GM19467 (cell line): ENCODE results near the gene KRTAP9-6.
"Not testable (repeated sequence)": the region's sequence is repeated elsewhere in the genome, so short reads cannot be mapped to it uniquely, and the experiment has no call there.

Experiments
- ATAC-seq: cut with Tn5 transposase; IDR thresholded peaks from one replicate; pipeline ENCODE4 v1.9.1; 2021; ENCODE audit warnings: mild to moderate bottlenecking, moderate library complexity; ENCODE audit not compliant: unreplicated experiment

KRTAP9-6 gene, protein sequence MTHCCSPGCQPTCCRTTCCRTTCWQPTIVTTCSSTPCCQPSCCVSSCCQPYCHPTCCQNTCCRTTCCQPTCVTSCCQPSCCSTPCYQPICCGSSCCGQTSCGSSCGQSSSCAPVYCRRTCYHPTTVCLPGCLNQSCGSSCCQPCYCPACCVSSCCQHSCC

DNA sequence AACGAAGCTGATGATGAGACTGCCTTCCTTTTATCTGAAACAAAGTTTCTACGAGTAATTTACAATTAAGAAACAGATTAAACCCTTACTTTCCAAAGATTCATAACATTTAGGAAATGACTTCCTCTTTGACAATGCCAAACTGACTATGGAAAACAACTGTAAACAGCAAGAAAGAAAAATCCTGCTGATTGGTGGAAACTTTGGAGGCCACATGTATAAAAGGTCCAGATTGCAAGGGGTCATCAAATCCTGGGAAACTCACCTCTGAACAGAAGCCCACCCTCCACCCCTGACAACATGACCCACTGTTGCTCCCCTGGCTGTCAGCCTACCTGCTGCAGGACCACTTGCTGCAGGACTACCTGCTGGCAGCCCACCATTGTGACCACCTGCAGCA, at the start of gene KRTAP9-6:
TSS of gene KRTAP9-6 (plus strand) at position 301 of the 400 bp plus-strand sequence. CDS start at position 301, 0 bp downstream.
- ATAC-seq: no peak

GRCh38 chr17:41215681-41216080, 49.5 kb upstream of the KRTAP9-6 start:
- no peak for ATAC-seq

DNA sequence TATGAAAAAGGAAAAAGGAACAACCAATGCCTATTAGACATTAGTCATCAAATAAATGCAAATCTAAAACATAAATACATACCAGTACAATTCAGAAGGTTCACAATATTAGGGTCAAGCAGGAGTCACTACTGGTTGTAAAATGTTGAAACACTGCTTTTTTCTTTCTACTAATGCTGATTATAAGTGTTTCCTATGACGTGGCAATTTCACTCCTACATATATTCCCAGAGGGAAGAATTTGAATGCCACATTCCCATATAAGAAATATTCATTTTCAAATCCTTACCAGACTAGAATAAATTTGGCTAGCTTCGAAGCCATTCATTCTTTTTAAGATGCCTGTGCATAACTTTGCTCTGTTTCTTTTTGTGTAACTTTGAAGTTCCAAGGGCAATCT, 41.4 kb upstream of the KRTAP9-6 start:
- no peak for ATAC-seq

DNA sequence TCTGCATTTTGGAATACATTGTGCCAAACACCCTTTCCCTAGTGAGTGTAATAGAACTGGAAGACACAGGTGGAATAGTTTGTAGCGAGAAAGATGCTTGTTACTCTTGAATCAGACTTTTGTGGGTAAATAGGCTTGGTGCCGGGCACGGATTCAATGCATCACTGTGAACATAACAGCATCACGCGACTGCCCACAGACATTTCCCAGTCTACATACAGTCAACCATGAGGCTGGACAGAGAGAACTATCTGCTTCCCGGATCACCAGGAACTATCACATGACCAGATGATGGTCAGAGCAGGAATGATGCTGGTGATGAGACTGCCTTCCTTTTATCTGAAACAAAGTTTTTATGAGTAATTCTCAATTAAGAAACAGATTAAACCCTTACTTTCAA, 39.1 kb upstream of the KRTAP9-6 start:
- no peak for ATAC-seq

GRCh38 chr17:41226598-41227095, 38.5 kb upstream of the KRTAP9-6 start, which contains the start of gene KRTAP9-2:
Gene KRTAP9-2, plus strand, starts transcription at chr17:41226648. Its CDS starts 7 bp downstream, at chr17:41226655.
- ATAC-seq: not testable (repeated sequence)

- no peak for ATAC-seq
Measured at GRCh38 chr17:41230094-41230493, 35.1 kb upstream of the KRTAP9-6 start.

DNA sequence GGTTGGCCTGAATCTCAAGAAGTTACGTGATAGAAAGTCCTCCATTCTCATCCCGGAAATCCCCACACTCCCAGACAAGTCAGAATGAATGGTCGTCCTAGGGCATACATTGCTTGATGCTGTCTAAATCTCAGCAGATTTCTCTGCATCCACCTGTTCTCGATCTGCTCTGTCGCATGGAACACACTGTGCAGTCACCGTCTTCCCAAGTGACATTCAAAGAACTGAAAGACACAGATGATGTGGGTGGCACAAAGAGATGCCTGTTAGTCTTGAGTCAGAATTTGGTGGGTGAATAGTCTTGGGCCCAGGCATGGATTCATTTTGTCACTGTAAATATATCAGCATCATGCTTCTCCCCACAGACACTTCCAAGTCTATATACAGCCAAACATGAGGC, 33.4 kb upstream of the KRTAP9-6 start:
- ATAC-seq: no peak

- ATAC-seq: not testable (repeated sequence)
Measured at GRCh38 chr17:41232399-41233105, 32.6 kb upstream of the KRTAP9-6 start, which contains the start of gene KRTAP9-3. Gene KRTAP9-3, plus strand, starts transcription at chr17:41232449. Its CDS starts 53 bp downstream, at chr17:41232502.

DNA sequence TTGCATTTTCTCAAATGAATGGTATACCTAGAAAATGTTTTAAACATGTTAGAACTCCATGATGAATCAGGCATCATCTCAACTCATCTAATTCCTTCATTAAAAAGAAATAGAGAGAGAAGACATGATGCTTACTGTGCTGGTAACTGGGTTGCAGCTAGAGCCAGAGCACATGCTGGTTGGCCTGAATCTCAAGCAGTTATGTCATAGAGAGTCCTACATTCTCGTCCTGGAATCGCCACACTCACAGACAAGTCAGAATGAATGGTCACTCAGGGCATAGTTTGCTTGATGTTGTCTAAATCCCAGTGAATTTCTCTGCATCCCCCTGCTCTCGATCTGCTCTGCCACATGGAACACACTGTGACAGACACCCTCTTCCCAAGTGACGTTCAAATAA, 28.1 kb upstream of the KRTAP9-6 start:
- ATAC-seq: not testable (repeated sequence)

DNA sequence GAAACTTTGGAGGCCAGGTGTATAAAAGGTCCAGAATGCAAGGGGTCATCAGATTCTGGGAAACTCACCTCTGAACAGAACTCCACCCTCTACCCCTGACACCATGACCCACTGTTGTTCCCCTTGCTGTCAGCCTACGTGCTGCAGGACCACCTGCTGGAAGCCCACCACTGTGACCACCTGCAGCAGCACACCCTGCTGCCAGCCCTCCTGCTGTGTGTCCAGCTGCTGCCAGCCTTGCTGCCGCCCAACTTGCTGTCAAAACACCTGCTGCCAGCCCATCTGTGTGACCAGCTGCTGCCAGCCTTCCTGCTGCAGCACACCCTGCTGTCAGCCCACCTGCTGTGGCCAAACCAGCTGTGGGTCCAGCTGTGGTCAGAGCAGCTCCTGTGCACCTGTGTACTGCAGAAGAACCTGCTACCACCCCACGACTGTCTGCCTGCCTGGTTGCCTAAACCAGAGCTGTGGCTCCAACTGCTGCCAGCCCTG, 27.2 kb upstream of the KRTAP9-6 start, which contains the start of gene KRTAP9-8:
TSS of gene KRTAP9-8 (plus strand) at position 51 of the 489 bp plus-strand sequence. CDS start at position 104, 53 bp downstream.
- ATAC-seq: not testable (repeated sequence)

GRCh38 chr17:41246995-41247787, 18.0 kb upstream of the KRTAP9-6 start:
- not testable (repeated sequence) for ATAC-seq

DNA sequence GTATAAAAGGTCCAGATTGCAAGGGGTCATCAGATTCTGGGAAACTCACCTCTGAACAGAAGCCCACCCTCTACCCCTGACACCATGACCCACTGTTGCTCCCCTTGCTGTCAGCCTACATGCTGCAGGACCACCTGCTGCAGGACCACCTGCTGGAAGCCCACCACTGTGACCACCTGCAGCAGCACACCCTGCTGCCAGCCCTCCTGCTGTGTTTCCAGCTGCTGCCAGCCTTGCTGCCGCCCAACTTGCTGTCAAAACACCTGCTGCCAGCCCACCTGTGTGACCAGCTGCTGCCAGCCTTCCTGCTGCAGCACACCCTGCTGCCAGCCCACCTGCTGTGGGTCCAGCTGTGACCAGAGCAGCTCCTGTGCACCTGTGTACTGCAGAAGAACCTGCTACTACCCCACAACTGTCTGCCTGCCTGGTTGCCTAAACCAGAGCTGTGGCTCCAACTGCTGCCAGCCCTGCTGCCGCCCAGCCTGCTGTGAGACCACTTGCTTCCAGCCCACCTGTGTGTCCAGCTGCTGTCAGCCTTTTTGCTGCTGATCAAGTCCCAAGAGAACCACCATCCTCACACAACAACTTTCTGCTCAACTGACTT, 15.4 kb upstream of the KRTAP9-6 start, which contains the start of gene KRTAP9-4:
TSS of gene KRTAP9-4 (plus strand) at position 51 of the 604 bp plus-strand sequence. CDS start at position 85, 34 bp downstream.
- ATAC-seq: not testable (repeated sequence)

DNA sequence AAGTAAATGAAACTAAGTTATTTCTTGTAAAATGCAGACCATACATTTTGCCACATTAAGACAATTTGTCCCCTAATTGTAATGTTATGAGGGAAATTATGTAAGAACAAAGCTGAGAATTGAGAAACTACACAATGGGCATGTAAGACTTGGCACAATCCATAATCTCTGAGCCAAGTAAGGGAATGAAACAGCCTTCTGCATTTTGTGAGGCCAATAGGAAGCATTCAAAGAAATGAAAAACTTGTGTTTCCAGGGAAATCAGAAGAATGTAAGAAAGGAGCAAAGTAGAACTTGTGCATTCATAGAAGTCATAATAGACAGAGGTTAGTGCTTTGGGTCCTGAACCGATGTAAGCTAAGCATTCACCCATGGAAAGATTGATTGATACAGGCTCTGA, 13.9 kb upstream of the KRTAP9-6 start:
- no peak for ATAC-seq

- no peak for ATAC-seq
Measured at GRCh38 chr17:41254861-41255260, 10.3 kb upstream of the KRTAP9-6 start.

- ATAC-seq: not testable (repeated sequence)
Measured at GRCh38 chr17:41255381-41256290, 9.5 kb upstream of the KRTAP9-6 start, which contains the start of gene KRTAP9-9. Gene KRTAP9-9, plus strand, starts transcription at chr17:41255384.

GRCh38 chr17:41256291-41256685, 8.9 kb upstream of the KRTAP9-6 start:
- no peak for ATAC-seq

GRCh38 chr17:41258406-41258805, 6.8 kb upstream of the KRTAP9-6 start:
- ATAC-seq: no peak

DNA sequence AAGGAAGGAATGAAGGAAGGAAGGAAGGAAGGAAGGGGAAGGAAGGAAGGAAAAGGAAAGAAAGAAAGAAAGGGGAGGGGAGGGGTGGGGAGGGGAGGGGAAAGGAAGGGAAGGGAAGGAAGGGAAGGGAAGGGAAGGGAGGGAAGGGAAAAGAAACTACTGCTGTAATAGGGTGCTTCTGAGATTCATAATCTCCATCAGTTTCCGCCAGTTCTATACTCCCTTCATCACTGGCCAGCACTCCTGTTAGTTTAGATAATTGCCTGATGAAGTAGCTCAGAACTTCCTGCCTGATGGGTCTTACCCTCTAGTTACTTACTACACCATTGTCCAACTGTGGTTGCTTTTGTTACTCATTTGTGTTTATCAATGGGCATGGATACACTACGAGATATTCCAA, 2.0 kb upstream of the KRTAP9-6 start:
- ATAC-seq: no peak

GRCh38 chr17:41264599-41264998, 579 bp upstream of the KRTAP9-6 start:
- no peak for ATAC-seq
